Muscle of back (tissue), 11 donors: ENCODE data around the gene COX4I1. TPM values are rescaled to one million over a fixed set of nuclear protein-coding genes. Genes with fewer than 3 reads are reported as not detected.
"Not testable (repeated sequence)": the region's sequence is repeated elsewhere in the genome, so short reads cannot be mapped to it uniquely, and the experiment has no call there.

ENCODE experiments used
- DNase-seq, 3 donors: peaks; one replicate each; pipeline versions ENCODE4 v3.0.0 to v3.0.0-alpha.2; 2013
- polyA plus RNA-seq, 10 donors: library from polyadenylated mRNA; unstranded; fragments of 120-200 nt; gene quantifications; one replicate each; pipeline ENCODE4 v1.2.1, GENCODE V29; 2013; ENCODE audit not compliant: insufficient read length in 10 of 10

Gene COX4I1
- polyA plus RNA-seq, 10 donors, result 332 to 475 (median 380) TPM

DNA sequence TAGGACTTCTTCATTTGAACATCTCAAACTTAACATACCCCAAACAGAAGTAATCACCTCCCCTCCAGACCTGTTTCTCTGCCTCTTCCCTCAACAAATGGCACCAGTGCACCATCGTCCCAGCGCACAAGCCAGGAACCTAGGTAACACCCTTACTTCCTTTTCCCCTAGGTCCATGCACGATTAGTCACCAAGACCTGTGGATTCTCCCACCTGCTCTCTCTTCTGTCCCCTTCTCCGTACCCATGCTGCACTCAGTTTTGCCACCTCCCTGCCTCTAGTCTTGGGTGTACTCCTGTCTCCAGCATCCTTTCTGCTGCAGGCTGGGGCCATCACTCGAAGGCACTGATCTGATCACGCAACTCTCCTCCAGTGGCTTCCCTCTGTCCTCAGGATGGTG, 3.3 kb upstream of the COX4I1 start:
- no peak for DNase-seq

DNA sequence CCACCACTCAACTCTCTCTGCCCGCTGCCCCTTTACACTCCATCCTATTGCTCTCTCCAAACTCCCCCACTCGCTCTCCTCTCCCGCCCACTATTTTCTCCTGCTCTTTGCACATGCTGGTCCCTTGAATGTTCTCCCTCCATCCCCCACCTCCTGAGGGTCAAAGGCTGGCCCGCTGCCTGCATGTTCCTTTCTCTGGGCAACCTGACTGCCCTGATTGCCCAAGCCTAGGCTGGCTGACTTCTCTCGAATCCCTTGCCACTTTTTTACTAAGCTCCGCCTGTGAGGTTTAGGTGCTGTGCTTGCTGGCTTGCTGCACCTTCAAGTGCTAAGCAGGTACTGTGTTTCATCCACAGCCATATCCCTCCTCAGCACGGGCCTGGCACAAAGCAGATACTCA, 2.9 kb upstream of the COX4I1 start:
- no peak for DNase-seq

DNA sequence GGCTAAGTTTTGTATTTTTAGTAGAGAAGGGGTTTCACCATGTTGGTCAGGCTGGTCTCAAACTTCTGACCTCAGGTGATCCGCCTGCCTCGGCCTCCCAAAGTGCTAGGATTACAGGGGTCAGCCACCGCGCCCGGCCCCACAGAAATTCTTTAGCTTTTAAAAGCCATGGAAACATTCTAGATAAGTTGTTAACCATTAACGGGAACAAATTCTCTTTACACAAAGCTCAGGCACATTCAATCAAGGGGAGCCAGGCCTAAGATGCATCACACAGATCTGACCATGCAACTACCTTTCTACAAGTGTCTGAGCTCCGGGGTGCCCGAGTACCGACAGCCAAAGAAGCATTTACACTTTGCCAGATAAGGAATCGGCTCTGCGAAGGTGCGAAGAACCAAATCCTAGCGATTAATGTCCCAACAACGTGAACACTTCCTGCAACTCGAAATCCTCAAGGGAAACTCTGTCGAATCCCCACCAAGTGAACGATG, 1.2 kb upstream of the COX4I1 start:
- no peak for DNase-seq

DNA sequence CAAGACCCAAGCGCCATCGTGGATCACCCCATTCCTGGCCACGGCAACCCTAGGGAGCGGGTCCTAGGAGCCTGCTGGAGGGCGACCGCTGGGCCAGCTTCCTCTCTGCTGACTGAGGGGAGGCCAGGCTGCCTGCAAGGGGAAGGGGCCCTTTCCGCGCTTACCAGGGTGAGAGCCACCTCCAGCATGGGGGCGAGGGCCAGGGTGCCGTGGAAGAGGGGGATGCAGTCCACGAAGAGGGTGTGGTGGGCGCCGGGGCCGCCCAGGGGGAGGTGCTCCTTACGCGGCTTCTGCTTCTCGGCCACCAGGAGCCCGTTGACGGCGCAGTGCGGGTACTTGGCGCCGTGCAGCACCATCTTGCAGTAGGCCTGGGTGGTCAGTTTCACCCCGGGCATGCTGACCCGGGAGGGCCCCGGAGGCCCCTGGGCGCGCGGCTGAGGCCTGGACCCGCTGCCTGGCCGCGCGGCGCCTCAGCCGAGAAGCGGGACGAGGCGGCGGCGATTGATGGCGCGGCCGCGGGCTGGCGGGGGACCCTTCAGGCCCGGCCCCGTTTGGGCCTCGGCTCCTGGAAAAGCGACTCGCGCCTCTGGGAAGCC, 496 bp upstream of the COX4I1 start:
- no peak for DNase-seq

DNA sequence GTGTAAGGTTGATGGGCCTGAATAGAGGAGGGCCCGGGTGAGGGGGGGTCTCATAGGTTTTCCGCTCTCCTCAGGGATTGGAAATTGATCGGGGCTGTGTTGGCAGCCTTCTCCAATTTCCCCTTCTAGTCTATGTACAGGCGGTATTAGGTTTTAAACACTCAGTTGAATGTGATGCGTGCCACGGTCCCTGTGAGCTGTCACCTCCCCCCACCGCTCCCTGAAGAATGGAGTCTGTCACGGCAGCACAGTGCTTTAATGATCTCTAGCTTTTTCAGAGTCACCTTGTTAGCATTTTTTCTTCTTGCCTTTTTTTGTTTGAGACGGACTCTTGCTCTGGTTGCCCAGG, 800 bp downstream of the COX4I1 start:
- DNase-seq, result no peak

DNA sequence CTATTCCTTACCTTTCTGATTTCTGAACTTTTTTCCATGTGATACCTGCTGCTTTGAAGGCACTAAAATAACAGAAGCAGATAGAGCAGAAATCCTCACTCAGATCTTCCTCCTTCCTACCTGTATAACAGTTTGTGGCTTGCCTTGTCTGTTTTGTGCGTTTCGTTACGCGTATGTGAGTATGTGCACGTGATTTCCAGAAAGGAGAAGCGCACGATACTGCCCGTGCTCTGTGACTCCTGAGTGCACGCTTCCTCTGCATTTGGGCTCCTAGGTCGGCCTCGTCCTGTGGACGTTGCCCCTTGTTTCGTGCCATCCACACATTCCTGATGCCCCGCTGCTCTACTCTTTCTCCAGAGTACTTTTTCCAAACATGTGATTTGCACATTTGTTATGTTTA, 4.1 kb downstream of the COX4I1 start:
- no peak for DNase-seq

DNA sequence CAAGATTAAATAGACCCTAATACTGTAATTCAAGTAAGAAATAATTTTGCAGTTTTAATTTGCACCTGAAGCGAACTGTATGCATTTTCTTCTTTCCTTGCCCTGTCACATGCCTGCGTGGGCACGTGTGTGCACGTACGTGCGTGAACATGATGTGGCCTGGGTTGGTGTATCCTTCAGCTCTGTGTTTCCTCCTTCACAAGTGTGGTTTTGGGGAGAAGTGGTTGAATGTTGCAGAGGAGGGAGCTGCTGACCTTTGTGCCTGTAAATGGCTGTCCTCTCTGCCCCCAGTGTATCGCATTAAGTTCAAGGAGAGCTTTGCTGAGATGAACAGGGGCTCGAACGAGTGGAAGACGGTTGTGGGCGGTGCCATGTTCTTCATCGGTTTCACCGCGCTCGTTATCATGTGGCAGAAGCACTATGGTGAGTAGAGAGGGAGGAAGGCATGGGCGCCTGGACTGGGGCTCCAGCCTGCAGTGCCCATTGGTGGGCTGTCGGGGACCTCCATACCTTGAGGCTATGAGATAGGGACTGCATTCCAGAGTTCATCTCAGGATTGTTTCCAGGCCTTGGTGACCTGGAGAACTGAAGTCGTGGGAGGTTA, 6.0 kb downstream of the COX4I1 start:
- no peak for DNase-seq

DNA sequence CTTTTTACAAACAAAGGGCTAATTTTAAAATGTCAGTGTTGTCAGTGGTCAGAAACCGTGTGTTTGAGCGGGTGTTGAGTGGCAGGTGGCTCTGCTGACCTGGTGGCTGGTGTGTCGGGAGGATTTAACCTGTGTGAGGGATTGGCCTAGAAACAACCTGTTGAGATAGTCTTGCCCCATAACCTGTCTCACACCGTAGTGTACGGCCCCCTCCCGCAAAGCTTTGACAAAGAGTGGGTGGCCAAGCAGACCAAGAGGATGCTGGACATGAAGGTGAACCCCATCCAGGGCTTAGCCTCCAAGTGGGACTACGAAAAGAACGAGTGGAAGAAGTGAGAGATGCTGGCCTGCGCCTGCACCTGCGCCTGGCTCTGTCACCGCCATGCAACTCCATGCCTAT, 7.0 kb downstream of the COX4I1 start:
- DNase-seq, result no peak

DNA sequence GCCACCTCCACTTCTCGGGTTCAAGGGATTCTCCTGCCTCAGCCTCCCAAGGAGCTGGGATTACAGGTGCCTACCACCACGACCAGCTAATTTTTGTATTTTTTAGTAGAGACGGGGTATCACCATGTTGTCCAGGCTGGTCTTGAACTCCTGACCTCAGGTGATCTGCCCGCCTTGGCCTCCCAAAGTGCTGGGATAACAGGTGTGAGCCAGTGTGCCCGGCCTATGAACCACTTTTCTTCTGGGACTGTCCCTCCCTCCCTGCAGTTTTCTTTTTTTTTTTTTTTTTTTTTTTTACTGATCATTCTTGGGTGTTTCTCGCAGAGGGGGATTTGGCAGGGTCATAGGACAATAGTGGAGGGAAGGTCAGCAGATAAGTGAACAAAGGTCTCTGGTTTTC, 7.8 kb downstream of the COX4I1 start:
- DNase-seq, result not testable (repeated sequence)

DNA sequence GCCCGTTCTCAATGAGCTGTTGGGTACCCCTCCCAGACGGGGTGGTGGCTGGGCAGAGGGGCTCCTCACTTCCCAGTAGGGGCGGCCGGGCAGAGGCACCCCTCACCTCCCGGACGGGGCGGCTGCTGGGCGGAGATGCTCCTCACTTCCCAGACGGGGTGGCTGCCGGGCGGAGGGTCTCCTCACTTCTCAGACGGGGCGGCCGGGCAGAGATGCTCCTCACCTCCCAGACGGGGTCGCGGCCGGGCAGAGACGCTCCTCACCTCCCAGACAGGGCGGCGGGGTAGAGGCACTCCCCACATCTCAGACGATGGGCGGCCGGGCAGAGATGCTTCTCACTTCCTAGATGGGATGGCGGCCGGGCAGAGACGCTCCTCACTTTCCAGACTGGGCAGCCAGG, 8.6 kb downstream of the COX4I1 start:
- DNase-seq, result not testable (repeated sequence)

DNA sequence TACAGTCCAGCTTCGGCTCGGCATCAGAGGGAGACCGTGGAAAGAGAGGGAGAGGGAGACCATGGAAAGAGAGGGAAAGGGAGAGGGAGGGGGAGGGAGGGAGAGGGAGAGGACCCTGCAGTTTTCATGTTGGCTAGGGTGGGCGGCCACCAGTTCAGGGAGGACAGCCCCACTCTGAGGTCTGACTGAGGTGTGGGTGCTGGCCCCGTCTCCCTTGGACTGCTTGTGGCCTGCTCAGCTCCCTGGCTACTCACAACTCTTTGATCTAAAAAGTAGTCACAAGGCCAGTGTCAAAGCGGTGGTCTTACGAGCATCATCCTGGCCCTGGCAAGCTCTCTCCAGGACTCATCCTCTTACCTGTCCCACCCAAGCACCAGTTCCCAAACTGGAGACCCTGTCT, 9.4 kb downstream of the COX4I1 start:
- no peak for DNase-seq

DNA sequence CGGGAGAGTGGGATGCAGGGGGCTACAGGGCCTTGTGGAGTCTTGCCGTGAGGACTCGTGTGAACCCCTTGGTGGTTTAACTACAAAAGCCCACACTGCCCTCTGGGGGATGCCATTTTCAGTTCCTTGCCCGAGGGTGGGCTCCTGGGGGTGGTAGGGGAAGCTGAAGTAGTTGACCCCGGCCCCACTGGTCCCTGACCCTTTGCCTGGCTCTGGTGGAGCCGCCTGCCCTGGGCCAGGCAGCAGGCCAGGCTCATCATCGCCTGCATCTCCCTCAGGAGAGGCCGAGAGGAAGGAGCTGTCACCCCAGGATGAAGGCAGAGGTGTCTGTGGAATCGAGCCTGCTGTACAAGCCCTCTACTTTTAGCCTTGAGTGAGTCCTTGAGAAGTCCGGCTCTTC, 10.2 kb downstream of the COX4I1 start:
- DNase-seq, result no peak

DNA sequence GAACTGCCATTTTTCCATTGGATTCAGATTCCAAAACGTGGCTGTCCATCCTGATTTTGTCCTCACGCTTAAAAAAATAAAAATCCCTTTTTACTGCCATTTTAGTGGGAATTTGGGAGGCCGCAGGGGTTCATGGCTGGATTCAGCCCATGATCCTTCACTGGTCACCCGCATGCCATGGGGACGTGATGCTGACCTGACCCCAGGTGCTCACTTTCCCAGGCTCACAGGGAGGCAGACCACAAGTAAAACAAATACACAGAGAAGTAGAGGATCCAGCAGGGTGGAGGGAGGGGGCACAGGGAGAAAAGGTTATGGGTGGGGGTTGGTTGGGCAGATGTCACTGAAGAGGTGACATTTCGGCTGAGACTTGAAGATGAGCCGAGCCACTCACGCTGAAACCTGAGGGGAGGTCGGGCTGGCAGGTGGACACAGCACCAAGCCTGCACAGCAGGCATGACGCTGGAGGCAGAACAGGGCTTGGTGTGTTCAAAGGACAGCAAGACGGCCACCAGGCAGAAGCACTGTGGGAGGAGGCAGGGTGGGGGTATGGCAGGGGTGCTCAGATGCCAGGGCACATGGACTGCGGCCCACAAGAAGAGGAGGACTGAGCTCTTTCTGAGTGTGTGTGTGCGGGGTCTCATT, 10.7 kb downstream of the COX4I1 start:
- no peak for DNase-seq

DNA sequence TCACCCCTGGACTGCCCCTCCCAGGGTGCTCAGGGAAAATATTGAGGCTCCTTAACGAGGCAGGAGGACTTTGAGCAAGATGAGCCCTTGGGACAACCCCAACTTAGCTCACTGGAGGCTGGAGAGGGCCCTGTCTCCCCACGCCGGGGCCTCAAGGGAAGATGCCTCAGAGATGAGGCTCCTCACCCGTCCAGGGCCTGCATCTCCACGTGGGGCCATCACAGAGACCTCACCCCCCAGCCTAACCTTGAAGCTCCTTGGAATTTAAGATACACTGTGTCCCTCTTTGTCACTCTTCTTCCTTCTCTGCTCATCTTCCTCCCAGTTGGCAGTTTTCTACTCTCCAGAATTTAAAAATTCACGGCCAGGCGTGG, 11.2 kb downstream of the COX4I1 start:
- DNase-seq, result no peak

DNA sequence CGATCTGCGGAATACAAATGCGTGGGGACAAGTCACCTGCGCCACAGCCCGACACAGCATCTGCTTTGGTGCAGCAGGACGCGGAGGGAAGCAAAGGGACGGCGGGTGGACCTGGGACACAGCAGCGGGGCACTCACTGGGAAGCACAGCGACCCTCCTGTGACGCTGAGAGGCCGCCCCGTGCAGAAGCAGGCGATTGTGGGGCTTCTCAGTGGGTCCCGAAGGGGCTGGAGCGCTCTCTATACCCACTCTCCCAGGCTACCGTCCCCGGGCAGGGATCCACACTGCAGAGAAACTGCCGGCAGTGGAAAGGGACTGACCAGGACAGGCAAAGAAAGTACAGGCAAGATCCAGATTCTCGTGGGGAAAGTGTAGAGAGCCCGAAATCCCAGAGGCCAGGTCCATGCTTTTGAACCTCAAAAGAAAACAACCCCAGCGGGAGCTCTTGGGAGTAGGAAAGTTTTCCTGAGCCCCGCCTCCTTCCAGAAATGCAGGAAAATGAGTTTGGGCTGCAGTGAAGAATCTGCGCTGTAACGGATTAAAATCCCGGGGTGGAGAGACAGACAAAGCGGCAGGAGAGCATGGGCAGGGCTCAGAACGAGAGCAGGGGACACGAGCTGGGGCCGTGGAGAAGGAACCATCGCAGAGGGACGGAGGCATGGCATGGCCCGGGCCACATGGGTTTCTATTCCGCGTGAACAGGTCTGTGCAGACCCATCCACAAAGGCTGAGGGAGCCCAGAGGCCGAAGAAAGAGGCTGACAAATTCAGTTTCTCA, 12.7 kb downstream of the COX4I1 start:
- DNase-seq, result no peak

DNA sequence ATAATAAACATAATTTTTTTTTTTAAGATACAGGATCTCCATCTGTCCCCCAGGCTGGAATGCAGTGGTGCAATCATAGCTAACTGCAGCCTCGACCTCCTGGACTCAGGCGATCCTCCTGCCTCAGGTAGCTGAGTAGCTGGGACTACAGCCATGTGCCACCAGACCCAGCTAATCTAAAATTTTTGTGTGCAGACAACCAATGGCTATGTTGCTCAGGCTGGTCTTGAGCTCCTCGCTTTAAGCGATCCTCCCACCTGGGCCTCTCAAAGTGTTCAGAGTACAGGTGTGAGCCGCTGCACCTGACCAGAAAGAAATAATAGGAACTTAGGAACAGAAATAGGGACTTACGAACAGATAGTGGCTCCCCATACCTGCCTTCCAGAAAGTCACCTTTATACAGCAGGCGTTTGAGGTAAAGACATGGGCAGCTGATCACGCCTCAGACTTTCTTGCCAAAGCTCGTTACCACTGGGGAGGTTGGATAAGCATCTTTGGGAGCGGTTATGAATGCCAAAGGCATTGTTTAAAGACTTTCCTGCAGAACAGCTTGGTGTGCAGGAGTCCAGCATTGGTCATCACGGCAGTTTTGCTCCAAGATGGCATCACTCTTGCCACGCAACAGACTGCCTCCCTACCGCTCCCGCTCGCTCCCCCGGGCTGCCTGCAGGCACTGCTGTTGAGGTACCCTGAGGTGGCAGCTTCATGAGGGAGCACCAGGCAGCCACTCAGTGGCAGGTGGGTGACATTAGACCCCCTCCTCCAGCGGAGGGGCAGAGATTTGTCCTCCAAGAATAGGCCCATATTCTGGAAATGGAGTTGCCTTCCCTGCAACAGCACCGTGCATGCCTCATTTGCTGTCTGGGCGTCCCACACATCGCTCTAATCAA, 13.6 kb downstream of the COX4I1 start:
- DNase-seq, result no peak

DNA sequence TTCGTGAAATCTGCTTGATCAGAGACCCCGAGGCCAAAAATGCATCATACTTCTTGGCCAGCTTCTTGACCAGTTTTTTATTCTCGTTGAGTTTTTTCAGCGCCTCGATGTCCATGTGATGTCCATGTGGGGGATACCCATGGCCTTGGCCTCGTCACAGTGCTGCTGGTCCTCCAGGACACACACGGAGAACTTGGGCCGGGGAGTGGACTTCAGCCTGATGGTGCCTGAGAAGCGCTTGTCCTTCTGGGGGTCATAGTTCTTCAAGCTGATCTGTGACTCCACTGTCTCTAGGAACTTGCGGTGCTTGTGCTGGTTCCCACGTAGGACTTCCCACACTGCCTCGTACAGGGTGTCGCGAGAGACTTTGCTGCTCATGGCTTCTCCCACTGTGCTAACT, 16.7 kb downstream of the COX4I1 start:
- no peak for DNase-seq

DNA sequence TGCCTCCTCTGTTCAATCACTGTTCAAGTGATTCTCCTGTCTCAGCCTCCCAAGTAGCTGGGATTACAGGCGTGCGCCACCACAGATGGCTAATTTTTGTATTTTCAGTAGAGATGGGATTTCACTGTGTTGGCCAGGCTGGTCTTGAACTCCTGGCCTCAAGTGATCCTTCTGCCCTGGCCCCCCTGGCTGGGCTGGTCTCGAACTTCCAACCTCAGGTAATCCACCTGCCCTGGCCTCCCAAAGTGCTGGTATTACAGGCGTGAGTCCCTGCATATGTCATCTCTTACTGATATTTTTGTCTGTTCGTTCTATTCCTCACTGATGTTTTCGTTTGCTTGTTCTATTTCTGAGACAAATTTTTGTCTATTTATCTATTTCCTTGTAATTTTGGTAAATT, 17.7 kb downstream of the COX4I1 start:
- DNase-seq, result not testable (repeated sequence)

DNA sequence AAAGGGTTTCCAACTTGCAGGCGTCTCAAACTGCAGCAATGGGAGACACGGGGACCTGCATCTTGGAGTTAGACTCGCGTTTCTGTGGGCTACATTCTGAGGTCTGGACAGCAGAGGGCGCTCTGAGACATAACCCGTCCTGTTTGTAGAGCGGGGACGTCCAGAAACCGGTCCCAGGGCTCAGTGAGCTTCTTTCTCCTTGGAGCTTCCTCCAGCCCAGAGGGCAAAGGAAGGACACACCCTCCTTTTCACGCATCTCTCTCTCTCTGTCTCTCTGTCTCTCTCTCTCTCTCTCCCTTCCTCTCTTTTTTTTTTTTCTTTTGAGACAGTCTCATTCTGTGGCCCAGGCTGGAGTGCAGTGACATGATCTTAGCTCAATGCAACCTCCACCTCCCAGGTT, 19.8 kb downstream of the COX4I1 start:
- peak; percentile 36 to 73 (median 61) for DNase-seq

DNA sequence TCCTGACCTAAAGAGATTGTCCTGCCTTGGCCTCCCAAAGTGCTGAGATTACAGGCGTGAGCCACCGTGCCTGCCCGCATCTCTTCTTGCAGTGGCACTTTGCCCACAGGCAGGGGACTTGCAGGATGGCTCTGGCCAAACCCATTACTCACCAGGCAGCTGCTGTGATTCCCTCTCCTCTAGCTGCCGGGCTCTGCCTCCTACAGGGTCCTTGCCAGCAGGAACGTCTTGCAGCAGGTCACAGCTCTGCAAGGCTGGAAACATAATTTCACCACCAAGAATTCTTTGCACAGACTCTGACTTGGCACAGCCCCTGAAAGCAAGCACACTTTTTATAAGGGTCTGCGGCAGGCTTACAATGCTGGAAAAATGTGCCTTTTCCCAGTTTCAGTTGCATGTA, 20.3 kb downstream of the COX4I1 start:
- DNase-seq, result peak in 1 of 3 donors; percentile 25

DNA sequence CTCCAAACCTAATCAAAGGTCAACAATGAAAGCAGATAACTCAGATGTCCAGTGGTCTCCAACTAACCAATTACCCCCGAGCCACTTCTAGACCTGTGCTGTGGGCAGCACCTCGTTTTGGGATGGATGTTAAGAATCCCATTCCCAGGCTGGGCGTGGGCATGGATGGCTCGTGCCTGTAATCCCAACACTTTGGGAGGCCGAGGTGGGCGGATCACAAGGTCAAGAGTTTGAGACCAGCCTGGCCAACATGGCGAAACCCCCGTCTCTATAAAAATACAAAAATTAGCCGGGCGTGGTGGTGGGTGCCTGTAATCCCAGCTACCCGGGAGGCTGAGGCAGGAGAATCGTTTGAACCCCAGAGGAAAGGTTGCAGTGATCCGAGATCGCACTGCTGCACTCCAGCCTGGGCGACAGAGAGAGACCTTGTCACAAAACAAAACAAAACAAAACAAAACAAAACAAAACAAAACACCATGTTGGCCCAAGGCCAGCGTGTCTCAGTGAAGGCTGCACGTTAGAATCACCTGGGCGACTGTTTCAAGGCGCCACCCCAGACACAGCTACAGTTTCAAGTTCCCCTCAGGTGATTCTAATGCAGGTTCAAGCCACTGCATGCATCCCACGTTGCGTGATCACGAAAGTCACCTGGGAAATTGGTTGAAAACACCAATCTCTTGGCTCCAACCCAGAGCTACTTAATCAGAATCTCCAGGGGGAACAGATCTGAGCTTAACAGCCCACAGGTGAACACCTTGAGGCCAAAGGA, 21.3 kb downstream of the COX4I1 start:
- DNase-seq, result no peak
